Smooth muscle cell of bladder (primary cell): ENCODE results near the gene ZNF655. TPM values are rescaled to one million over a fixed set of nuclear protein-coding genes. Genes with fewer than 3 reads are reported as not detected.

ENCODE experiments used
- total RNA-seq: library from RNA; depleted of rRNA; stranded (reverse); fragments of >200 nt; gene quantifications from 2 replicates; pipeline ENCODE4 v1.2.3, GENCODE V29; 2014

ZNF655 gene, protein sequence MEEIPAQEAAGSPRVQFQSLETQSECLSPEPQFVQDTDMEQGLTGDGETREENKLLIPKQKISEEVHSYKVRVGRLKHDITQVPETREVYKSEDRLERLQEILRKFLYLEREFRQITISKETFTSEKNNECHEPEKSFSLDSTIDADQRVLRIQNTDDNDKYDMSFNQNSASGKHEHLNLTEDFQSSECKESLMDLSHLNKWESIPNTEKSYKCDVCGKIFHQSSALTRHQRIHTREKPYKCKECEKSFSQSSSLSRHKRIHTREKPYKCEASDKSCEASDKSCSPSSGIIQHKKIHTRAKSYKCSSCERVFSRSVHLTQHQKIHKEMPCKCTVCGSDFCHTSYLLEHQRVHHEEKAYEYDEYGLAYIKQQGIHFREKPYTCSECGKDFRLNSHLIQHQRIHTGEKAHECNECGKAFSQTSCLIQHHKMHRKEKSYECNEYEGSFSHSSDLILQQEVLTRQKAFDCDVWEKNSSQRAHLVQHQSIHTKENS
- 42.6 and 45.9 TPM in 2 replicates for total RNA-seq

DNA sequence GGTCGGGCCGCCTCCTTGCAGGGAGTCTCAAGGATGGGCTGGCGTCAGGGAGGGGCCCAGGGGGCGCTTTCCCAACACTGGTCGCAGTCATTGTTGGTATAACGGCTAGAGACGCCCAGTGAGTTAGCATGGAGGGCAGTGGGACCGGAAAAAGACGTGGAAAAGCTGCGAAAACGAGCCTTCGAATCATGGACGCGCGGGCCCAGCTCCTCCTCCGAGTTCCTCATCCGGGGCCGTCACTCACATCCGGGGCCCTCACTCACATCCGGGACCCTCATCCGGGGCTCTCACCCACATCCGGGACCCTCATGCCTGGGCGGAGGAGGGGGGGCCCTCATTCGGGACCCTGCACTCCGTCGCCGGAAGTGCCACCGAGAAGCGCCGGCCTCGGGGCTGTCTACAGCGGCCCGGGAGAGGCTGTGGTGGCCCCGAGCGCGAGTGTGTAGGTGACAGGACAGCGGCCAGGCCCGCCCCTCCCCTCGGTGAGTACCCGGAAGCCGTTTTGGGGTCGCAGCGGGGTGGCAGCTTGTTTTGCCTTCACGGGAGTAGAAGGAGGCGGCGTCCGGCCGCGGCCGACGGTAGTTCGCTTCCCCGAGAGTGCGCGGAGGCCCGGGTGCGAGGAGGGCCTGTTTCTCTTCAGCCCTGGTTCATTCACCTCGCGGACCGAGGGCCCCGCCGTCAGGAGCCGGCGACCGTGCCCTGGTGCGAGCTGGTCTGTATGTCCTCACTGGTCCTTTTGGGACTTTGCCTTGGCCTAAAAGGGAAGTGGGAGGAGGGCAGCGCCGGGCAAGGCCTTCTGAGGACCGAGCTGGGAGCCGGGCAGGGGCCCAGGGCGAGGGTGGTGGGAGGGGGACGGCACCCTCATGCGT, at the start of gene ZNF655:
Gene ZNF655 (plus strand): TSS at position 337 of the 869 bp plus-strand sequence. CDS start 1,918 bp downstream, outside the sequence.

GRCh38 chr7:99551767-99552463, 6.5 kb upstream of the ZNF655 start, which contains the start of gene FAM200A:
TSS of gene FAM200A (minus strand) at chr7:99552114. CDS start at chr7:99548407, 3,707 bp downstream.

GRCh38 chr7:99597762-99598501, 39.5 kb downstream of the ZNF655 start, which contains the start of gene TMEM225B:
TSS of gene TMEM225B (plus strand) at chr7:99598267. CDS start at chr7:99604389, 6,122 bp downstream.

GRCh38 chr7:99616359-99617191, 58.1 kb downstream of the ZNF655 start, which contains the start of gene ZSCAN25:
TSS of gene ZSCAN25 (plus strand) at chr7:99616946. CDS start at chr7:99619607, 2,661 bp downstream.

Other genes starting within 250 kb of the ZNF655 start
- 203 and 209 TPM in 2 replicates for gene ARPC1A, start 232.7 kb upstream of the ZNF655 start, total RNA-seq
- gene ARPC1B, start 183.9 kb upstream of the ZNF655 start, total RNA-seq = 361 and 534 TPM in 2 replicates
- gene PDAP1, start 150.0 kb upstream of the ZNF655 start, total RNA-seq = 26.9 and 29.2 TPM in 2 replicates
- 142 and 174 TPM in 2 replicates for gene BUD31, start 149.7 kb upstream of the ZNF655 start, total RNA-seq
- gene PTCD1, start 119.8 kb upstream of the ZNF655 start, total RNA-seq = 7.1 and 8.1 TPM in 2 replicates
- 21.6 and 28.1 TPM in 2 replicates for gene CPSF4, start 119.7 kb upstream of the ZNF655 start, total RNA-seq
- gene ATP5MF, start 92.5 kb upstream of the ZNF655 start, total RNA-seq = 443 and 477 TPM in 2 replicates
- 2.6 and 3.6 TPM in 2 replicates for gene ZNF789, start 85.8 kb upstream of the ZNF655 start, total RNA-seq
- gene ZNF394, start 58.4 kb upstream of the ZNF655 start, total RNA-seq = 22.5 and 27.3 TPM in 2 replicates
- gene ZKSCAN5, start 54.0 kb upstream of the ZNF655 start, total RNA-seq = 10.8 and 12.1 TPM in 2 replicates
- 5.3 and 5.5 TPM in 2 replicates for gene FAM200A, start 6.5 kb upstream of the ZNF655 start, total RNA-seq
- gene TMEM225B, start 39.6 kb downstream of the ZNF655 start, total RNA-seq = 0.46 and 1.1 TPM in 2 replicates
- gene ZSCAN25, start 58.3 kb downstream of the ZNF655 start, total RNA-seq = 7.5 and 11.5 TPM in 2 replicates
- 0.28 and 0.37 TPM in 2 replicates for gene CYP3A5, start 121.4 kb downstream of the ZNF655 start, total RNA-seq
- gene CYP3A7, start 176.6 kb downstream of the ZNF655 start, total RNA-seq = 0.14 and 0.46 TPM in 2 replicates
- gene CYP3A4, start 225.5 kb downstream of the ZNF655 start, total RNA-seq = not detected in 2 replicates